MM.1S (cell line): Measurements from ENCODE around the gene CCDC102B.

Source experiments
- EZH2 ChIP-seq: fragments of 300-600 bp; sonication (generic); optimal IDR thresholded peaks from 2 replicates; pipeline ENCODE3; 2017; ENCODE audit warnings: low read depth, mild to moderate bottlenecking, antibody characterized with exemption, low read length, mixed read lengths
- TF ChIP-seq, protein P1 (sequence below): fragments of 300-600 bp; sonication (generic); IDR thresholded peaks from 2 replicates; pipeline ENCODE4 v1.5.1; 2016; ENCODE audit warnings: antibody characterized with exemption, low read length, mixed read lengths

DNA sequence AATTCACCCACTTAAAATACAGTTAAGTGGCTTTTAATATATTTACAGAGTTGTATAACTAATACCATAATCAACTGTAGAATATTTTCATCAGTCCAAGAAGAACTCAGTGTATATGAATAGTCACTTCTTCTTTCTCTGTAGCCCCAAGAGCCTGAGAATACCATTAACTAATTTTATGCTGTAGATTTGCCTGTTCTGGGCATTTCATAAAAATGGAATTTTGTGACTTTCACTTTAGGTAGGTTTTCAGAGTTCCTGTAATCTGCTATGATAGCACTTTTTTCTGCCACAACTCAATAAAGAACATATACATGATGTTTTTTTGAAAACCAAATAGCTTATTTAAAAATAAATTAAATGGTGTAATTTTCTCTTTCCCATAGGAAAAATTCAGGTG lies 57.6 kb downstream of the CCDC102B start:
- TF ChIP-seq, protein P1, sequence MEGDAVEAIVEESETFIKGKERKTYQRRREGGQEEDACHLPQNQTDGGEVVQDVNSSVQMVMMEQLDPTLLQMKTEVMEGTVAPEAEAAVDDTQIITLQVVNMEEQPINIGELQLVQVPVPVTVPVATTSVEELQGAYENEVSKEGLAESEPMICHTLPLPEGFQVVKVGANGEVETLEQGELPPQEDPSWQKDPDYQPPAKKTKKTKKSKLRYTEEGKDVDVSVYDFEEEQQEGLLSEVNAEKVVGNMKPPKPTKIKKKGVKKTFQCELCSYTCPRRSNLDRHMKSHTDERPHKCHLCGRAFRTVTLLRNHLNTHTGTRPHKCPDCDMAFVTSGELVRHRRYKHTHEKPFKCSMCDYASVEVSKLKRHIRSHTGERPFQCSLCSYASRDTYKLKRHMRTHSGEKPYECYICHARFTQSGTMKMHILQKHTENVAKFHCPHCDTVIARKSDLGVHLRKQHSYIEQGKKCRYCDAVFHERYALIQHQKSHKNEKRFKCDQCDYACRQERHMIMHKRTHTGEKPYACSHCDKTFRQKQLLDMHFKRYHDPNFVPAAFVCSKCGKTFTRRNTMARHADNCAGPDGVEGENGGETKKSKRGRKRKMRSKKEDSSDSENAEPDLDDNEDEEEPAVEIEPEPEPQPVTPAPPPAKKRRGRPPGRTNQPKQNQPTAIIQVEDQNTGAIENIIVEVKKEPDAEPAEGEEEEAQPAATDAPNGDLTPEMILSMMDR, result no peak
- no peak for TF ChIP-seq EZH2
